AG09309 (cell line): ENCODE measurements around the gene THAP9.

Experiments used
- DNase-seq: peaks from one replicate; pipeline ENCODE4 v3.0.0-alpha.2; 2010; ENCODE audit warnings: low read depth
- H3K4me3 ChIP-seq: 2 replicates; pipeline ENCODE4 v1.5.1; 2011; ENCODE audit warnings: mild to moderate bottlenecking, low read depth, low read length, moderate library complexity; ENCODE audit not compliant: control insufficient read depth
- TF ChIP-seq, protein P1 (sequence below): IDR thresholded peaks from 2 replicates; pipeline ENCODE4 v1.5.1; 2011; ENCODE audit warnings: mild to moderate bottlenecking, low read depth, low read length, inconsistent platforms; ENCODE audit not compliant: insufficient read depth, control insufficient read depth; ENCODE audit errors: missing control alignments

Gene THAP9

DNA sequence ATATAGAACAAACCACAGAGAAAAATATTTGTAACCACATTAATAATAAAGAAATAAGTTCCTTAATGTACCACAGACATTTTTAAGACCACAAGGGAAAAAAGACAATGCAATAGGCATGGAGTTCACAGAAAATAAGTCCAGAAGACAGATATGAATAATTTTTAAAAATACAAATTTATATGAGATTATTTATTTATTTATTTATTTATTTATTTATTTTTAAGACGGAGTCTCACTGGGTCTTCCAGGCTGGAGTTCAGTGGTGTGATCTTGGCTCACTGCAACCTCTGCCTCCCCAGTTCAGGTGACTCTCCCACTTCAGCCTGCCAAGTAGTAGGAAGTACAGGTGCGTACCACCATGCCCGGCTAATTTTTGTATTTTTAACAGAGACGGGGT lies 53.7 kb downstream of the THAP9 start:
- no peak for DNase-seq
- TF ChIP-seq, protein P1, sequence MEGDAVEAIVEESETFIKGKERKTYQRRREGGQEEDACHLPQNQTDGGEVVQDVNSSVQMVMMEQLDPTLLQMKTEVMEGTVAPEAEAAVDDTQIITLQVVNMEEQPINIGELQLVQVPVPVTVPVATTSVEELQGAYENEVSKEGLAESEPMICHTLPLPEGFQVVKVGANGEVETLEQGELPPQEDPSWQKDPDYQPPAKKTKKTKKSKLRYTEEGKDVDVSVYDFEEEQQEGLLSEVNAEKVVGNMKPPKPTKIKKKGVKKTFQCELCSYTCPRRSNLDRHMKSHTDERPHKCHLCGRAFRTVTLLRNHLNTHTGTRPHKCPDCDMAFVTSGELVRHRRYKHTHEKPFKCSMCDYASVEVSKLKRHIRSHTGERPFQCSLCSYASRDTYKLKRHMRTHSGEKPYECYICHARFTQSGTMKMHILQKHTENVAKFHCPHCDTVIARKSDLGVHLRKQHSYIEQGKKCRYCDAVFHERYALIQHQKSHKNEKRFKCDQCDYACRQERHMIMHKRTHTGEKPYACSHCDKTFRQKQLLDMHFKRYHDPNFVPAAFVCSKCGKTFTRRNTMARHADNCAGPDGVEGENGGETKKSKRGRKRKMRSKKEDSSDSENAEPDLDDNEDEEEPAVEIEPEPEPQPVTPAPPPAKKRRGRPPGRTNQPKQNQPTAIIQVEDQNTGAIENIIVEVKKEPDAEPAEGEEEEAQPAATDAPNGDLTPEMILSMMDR: no peak

DNA sequence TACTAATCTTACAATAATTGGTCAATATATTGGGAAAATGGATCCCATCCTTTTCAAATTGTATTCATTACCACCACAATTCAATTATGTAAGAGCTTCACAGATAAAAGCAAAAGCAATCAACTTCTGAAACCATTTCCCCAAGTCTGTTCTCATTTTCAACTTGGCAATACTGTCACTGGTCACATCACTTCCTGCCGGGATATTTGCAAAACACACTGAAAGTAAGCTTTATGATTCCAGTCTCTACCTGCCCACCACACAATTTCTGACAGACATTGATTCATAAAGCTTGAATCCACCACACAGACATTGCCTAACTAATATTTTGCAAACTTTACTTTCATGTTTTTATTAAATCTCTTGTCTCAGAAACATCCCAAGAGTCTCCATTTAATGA lies 56.5 kb downstream of the THAP9 start:
- TF ChIP-seq, protein P1: no peak
- no peak overlapping the region for H3K4me3 ChIP-seq
- no peak for DNase-seq

More for the DNA sequence above, 53.7 kb downstream of the THAP9 start:
- no peak overlapping the region for H3K4me3 ChIP-seq

DNA sequence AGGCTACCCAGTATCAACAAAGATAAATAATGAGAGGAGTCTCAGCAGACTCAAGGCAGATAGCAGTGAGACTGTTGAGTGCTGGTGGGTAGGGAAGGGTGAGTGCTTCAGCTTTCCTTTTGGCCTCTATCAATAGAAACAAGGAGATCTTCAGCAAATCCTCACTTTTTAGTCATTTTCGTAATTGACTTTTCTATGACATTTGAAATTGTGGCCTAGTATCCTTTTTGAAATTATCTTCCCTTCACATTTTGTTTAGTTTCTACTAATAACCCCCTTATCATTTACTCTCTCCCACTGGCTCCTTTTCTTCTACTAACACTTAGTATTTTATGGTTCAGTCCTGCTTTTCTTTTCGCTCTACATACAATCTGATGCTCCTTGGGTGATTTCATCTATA lies 65.2 kb downstream of the THAP9 start:
- DNase-seq: no peak
- TF ChIP-seq, protein P1: no peak
- H3K4me3 ChIP-seq: no peak overlapping the region

DNA sequence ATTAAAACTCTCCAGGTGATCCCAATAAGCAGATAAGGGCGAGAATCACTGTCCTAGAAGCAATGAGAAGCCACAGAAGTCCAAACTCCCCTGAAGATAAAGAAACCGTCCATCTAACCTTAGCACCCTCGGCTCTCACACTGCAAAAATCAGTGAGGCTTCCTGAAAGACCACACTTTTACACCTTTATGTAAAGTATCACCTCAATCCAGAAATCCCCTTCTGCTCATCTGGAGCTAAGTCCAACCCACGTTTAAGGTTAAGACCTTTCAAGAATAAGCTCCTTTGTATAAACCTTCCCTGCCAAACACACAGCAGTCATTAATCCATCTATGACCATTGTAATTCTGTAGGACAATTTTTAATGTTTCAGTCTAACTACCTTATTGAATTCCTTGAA lies 68.4 kb downstream of the THAP9 start:
- TF ChIP-seq, protein P1: no peak
- H3K4me3 ChIP-seq: no peak overlapping the region
- no peak for DNase-seq

DNA sequence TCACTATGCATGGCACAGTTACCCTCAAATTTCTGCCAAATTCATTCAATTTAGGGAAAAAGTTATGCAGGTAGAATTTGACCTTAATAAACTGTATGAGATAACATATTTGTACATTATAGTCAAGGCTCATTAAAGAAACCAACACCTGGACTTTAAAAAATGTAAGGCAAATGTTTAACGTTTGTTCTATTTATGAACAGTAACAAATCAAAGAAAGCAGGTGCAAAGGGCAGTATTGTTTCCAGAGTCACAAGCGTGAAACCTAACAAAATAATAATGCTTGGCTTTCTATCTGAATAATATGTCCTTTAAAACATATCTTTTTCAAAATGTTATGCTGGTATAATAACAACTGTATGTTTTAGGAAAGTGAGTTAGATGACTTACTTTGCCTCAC lies 68.9 kb downstream of the THAP9 start:
- TF ChIP-seq, protein P1: no peak
- no peak overlapping the region for H3K4me3 ChIP-seq
- no peak for DNase-seq
